ENCODE results near the gene PDCD4. TPM values are rescaled to one million over a fixed set of nuclear protein-coding genes. Genes with fewer than 3 reads are reported as not detected.
A peak's percentile ranks its signal among the peaks of the same experiment; 100 is the strongest.

The PDCD4 gene
- total and polyA plus RNA-seq, 2 of the 13 experiments (the other 11 are each of a cell fraction or from before 2014, with no cell fraction given) = 22.8 to 56.2 TPM

GRCh38 chr10:110918643-110919348, 47.1 kb downstream of the PDCD4 start, which contains the start of gene BBIP1 (continued):
- TF ChIP-seq ZNF318 (CRISPR knock-in tag; IDR thresholded peaks at IDR 0.05) (no peak), ZNF7 (CRISPR knock-in tag; IDR thresholded peaks at IDR 0.05) (no peak), SRSF1 (optimal IDR thresholded peaks at IDR 0.05; ENCODE audit: low read depth, low read length) (peak; percentile 86), LRRFIP1 (CRISPR knock-in tag; conservative IDR thresholded peaks at IDR 0.05) (no peak), DZIP1 (CRISPR knock-in tag; IDR thresholded peaks at IDR 0.05) (0 out of 2 replicates have a peak, but pooled peaks have one; percentile 85), TEF (CRISPR knock-in tag; IDR thresholded peaks at IDR 0.05) (0 out of 2 replicates have a peak, but pooled peaks have one; percentile 57), NR2F1 (CRISPR knock-in tag; IDR thresholded peaks at IDR 0.05) (no peak), ZNF652 (CRISPR knock-in tag; IDR thresholded peaks at IDR 0.05; ENCODE audit: borderline replicate concordance, low read depth) (no peak), FOXP4 (CRISPR knock-in tag; IDR thresholded peaks at IDR 0.05) (peak; percentile 12; the same call in 1 of the 2 replicates), NFRKB (IDR thresholded peaks at IDR 0.05) (no peak), CENPX (CRISPR knock-in tag; IDR thresholded peaks at IDR 0.05) (no peak), NFIB (CRISPR knock-in tag; IDR thresholded peaks at IDR 0.05; ENCODE audit: borderline replicate concordance) (no peak)
